Measurements from ENCODE around the gene PRTG.
A peak's percentile ranks its signal among the peaks of the same experiment; 100 is the strongest.
"Not testable (repeated sequence)": the region's sequence is repeated elsewhere in the genome, so short reads cannot be mapped to it uniquely, and the experiment has no call there.

The PRTG gene

GRCh38 chr15:55743729-55744655 lies 1.0 kb upstream of the PRTG start:
- DNase-seq: peak; percentile 81

- DNase-seq: peak; percentile 67
Observed at GRCh38 chr15:55742498-55742926, 440 bp downstream of the PRTG start.

- peak; percentile 53 for DNase-seq
Observed at GRCh38 chr15:55741833-55742497, 987 bp downstream of the PRTG start.

- peak; percentile 29 for DNase-seq
Observed at GRCh38 chr15:55740981-55741832, 1.7 kb downstream of the PRTG start.

- DNase-seq: no peak
Observed at GRCh38 chr15:55740359-55740878, 2.5 kb downstream of the PRTG start.

- no peak for DNase-seq
Observed at GRCh38 chr15:55739641-55740040, 3.3 kb downstream of the PRTG start.

- DNase-seq: no peak
Observed at GRCh38 chr15:55738715-55739114, 4.2 kb downstream of the PRTG start.

- DNase-seq: no peak
Observed at GRCh38 chr15:55737373-55737772, 5.6 kb downstream of the PRTG start.

- DNase-seq: no peak
Observed at GRCh38 chr15:55736756-55737155, 6.2 kb downstream of the PRTG start.

- DNase-seq: no peak
Observed at GRCh38 chr15:55734641-55735040, 8.3 kb downstream of the PRTG start.

GRCh38 chr15:55733461-55733860 lies 9.5 kb downstream of the PRTG start:
- not testable (repeated sequence) for DNase-seq

- no peak for DNase-seq
Observed at GRCh38 chr15:55721554-55722185, 21.3 kb downstream of the PRTG start.

GRCh38 chr15:55715355-55716076 lies 27.4 kb downstream of the PRTG start:
- DNase-seq: peak; percentile 16

GRCh38 chr15:55714064-55714463 lies 28.9 kb downstream of the PRTG start:
- DNase-seq: no peak

- peak; percentile 42 for DNase-seq
Observed at GRCh38 chr15:55712363-55712762, 30.6 kb downstream of the PRTG start.

- no peak for DNase-seq
Observed at GRCh38 chr15:55710286-55710685, 32.7 kb downstream of the PRTG start.

- no peak for DNase-seq
Observed at GRCh38 chr15:55709458-55709857, 33.5 kb downstream of the PRTG start.

- DNase-seq: peak; percentile 70
Observed at GRCh38 chr15:55708720-55709119, 34.2 kb downstream of the PRTG start.

GRCh38 chr15:55707951-55708350 lies 35.0 kb downstream of the PRTG start:
- no peak for DNase-seq

- DNase-seq: no peak
Observed at GRCh38 chr15:55707518-55707917, 35.4 kb downstream of the PRTG start.

GRCh38 chr15:55703873-55704301 lies 39.1 kb downstream of the PRTG start:
- no peak for DNase-seq

GRCh38 chr15:55700876-55701275 lies 42.1 kb downstream of the PRTG start:
- no peak for DNase-seq

All from NCI-H82 (cell line).